ENCODE data around the gene CRISPLD2. TPM values are rescaled to one million over a fixed set of nuclear protein-coding genes. Genes with fewer than 3 reads are reported as not detected.
A peak's percentile ranks its signal among the peaks of the same experiment; 100 is the strongest.

Gene CRISPLD2
- total RNA-seq, 2 donors from 2014 or later = 27.5 to 129 TPM

GRCh38 chr16:84898447-84898846 is 78.7 kb downstream of the CRISPLD2 start:
- H3K4me1 ChIP-seq = no peaks in the 10 kb centered on the region
- 56 to 75% methylated on average over 2 of the region's 2 CpGs for WGBS, 2 donors
- peak overlapping the region in 1 of 4 donors; percentile 44 for H3K27ac ChIP-seq
- DNase-seq (no peak), ATAC-seq (no peak)
- H3K36me3 ChIP-seq (replicated peaks in 1 of 2; ENCODE audit: insufficient read depth in 1 of 2, low read depth in 2 of 2) = no peaks in the 10 kb centered on the region
- no peaks in the 10 kb centered on the region for H3K27me3 ChIP-seq
- intact Hi-C loops (cut with DNase I) = no loop called here
- no peaks in the 10 kb centered on the region for H3K9me3 ChIP-seq
- TF ChIP-seq CTCF (IDR thresholded peaks at IDR 0.05) = no peak
- no peak overlapping the region for H3K4me3 ChIP-seq

GRCh38 chr16:84899414-84899813 is 79.6 kb downstream of the CRISPLD2 start:
- Histone ChIP-seq H3K9me3 (no peaks in the 10 kb centered on the region), H3K4me1 (no peaks in the 10 kb centered on the region), H3K4me3 (no peak overlapping the region), H3K36me3 (replicated peaks in 1 of 2; ENCODE audit: insufficient read depth in 1 of 2, low read depth in 2 of 2) (no peaks in the 10 kb centered on the region), H3K27ac (no peak overlapping the region), H3K27me3 (no peaks in the 10 kb centered on the region)
- no peak for DNase-seq
- ATAC-seq = no peak
- intact Hi-C loops (cut with DNase I) = no loop called here
- TF ChIP-seq CTCF (IDR thresholded peaks at IDR 0.05) (no peak), POLR2A (IDR thresholded peaks at IDR 0.05) (no peak)
- WGBS, 2 donors = 78 to 80% methylated on average over 7 to 8 of the region's 8 CpGs

- no peak for ATAC-seq
- 84 to 89% methylated on average over 8 to 9 of the region's 9 CpGs for WGBS, 2 donors
Measured at GRCh38 chr16:84905965-84906460, 86.2 kb downstream of the CRISPLD2 start.

GRCh38 chr16:84907051-84907450 is 87.3 kb downstream of the CRISPLD2 start:
- Histone ChIP-seq H3K4me3 (no peak overlapping the region), H3K27me3 (no peaks in the 10 kb centered on the region), H3K9me3 (no peaks in the 10 kb centered on the region), H3K36me3 (replicated peaks in 1 of 2; ENCODE audit: insufficient read depth in 1 of 2, low read depth in 2 of 2) (no peaks in the 10 kb centered on the region), H3K27ac (no peak overlapping the region), H3K4me1 (no peaks in the 10 kb centered on the region)
- intact Hi-C loops (cut with DNase I) = no loop called here
- DNase-seq (no peak), ATAC-seq (no peak)
- 82 to 87% methylated on average over 13 of the region's 13 CpGs for WGBS, 2 donors
- TF ChIP-seq POLR2A (IDR thresholded peaks at IDR 0.05) (no peak), CTCF (IDR thresholded peaks at IDR 0.05) (no peak)

More at GRCh38 chr16:84905965-84906460, 86.2 kb downstream of the CRISPLD2 start:
- TF ChIP-seq CTCF (IDR thresholded peaks at IDR 0.05) (no peak), POLR2A (IDR thresholded peaks at IDR 0.05) (no peak)
- Histone ChIP-seq H3K4me1 (no peaks in the 10 kb centered on the region), H3K9me3 (no peaks in the 10 kb centered on the region), H3K27ac (no peak overlapping the region), H3K27me3 (no peaks in the 10 kb centered on the region), H3K4me3 (no peak overlapping the region), H3K36me3 (replicated peaks in 1 of 2; ENCODE audit: insufficient read depth in 1 of 2, low read depth in 2 of 2) (no peaks in the 10 kb centered on the region)
- intact Hi-C loops (cut with DNase I) = no loop called here
- no peak for DNase-seq

GRCh38 chr16:84907575-84907974 is 87.8 kb downstream of the CRISPLD2 start:
- intact Hi-C loops (cut with DNase I) = no loop called here
- Histone ChIP-seq H3K27ac (no peak overlapping the region), H3K9me3 (no peaks in the 10 kb centered on the region), H3K36me3 (replicated peaks in 1 of 2; ENCODE audit: insufficient read depth in 1 of 2, low read depth in 2 of 2) (no peaks in the 10 kb centered on the region), H3K27me3 (no peaks in the 10 kb centered on the region), H3K4me1 (no peaks in the 10 kb centered on the region), H3K4me3 (no peak overlapping the region)
- WGBS, 2 donors = 54 to 77% methylated on average over 12 of the region's 12 CpGs
- peak in 2 of 4 donors; percentile 28 to 57 for DNase-seq
- peak; percentile 15 for ATAC-seq
- TF ChIP-seq CTCF (IDR thresholded peaks at IDR 0.05) = no peak
- no peak for TF ChIP-seq POLR2A (IDR thresholded peaks at IDR 0.05)

All from body of pancreas (tissue), 4 donors.